Coronary artery (tissue), 2 donors: ENCODE measurements around the gene MACROD2.

Experiments
- DNase-seq: peaks from one replicate; pipeline ENCODE4 v3.0.0-alpha.2; 2017; ENCODE audit warnings: low spot score
- H3K27ac ChIP-seq, 2 donors: fragments of 200-600 bp; sonication (generic); one replicate each; pipeline ENCODE4 v1.5.1; 2016 to 2019
- H3K4me3 ChIP-seq: fragments of 200-600 bp; sonication (generic); 2 replicates; pipeline ENCODE4 v1.5.1; 2016; ENCODE audit warnings: mild to moderate bottlenecking, moderate library complexity
- CTCF ChIP-seq: fragments of 200-600 bp; sonication (generic); IDR thresholded peaks from one replicate; pipeline ENCODE4 v1.5.1; 2019; ENCODE audit warnings: antibody characterized with exemption

The MACROD2 gene

GRCh38 chr20:16042731-16043130, 2047.4 kb downstream of the MACROD2 start:
- H3K27ac ChIP-seq, result no peak overlapping the region
- no peak for TF ChIP-seq CTCF
- no peak for DNase-seq
- no peak overlapping the region for H3K4me3 ChIP-seq

GRCh38 chr20:16043931-16044330, 2048.6 kb downstream of the MACROD2 start:
- Histone ChIP-seq H3K27ac (no peak overlapping the region), H3K4me3 (no peak overlapping the region)
- TF ChIP-seq CTCF, result no peak
- DNase-seq, result no peak

GRCh38 chr20:16048876-16049275, 2053.6 kb downstream of the MACROD2 start:
- no peak for TF ChIP-seq CTCF
- H3K4me3 ChIP-seq, result no peak overlapping the region
- no peak overlapping the region for H3K27ac ChIP-seq
- no peak for DNase-seq

GRCh38 chr20:16049529-16050093, 2054.3 kb downstream of the MACROD2 start:
- H3K27ac ChIP-seq, result no peak overlapping the region
- no peak overlapping the region for H3K4me3 ChIP-seq
- no peak for TF ChIP-seq CTCF
- no peak for DNase-seq

- Histone ChIP-seq H3K27ac (no peak overlapping the region), H3K4me3 (no peak overlapping the region)
- no peak for DNase-seq
- TF ChIP-seq CTCF, result no peak
These were observed 2055.1 kb downstream of the MACROD2 start for GRCh38 chr20:16050366-16050765.

- no peak overlapping the region for H3K4me3 ChIP-seq
- no peak overlapping the region for H3K27ac ChIP-seq
- DNase-seq, result no peak
- no peak for TF ChIP-seq CTCF
These were observed 2056.7 kb downstream of the MACROD2 start for GRCh38 chr20:16051968-16052367.

GRCh38 chr20:16052456-16052855, 2057.1 kb downstream of the MACROD2 start:
- TF ChIP-seq CTCF, result no peak
- no peak overlapping the region for H3K27ac ChIP-seq
- DNase-seq, result no peak
- no peak overlapping the region for H3K4me3 ChIP-seq
